CD4-positive, alpha-beta T cell treated with Interleukin-6 for 4 hours (primary cell): Measurements from ENCODE around the gene ARHGEF12.
"Not testable (repeated sequence)": the region's sequence is repeated elsewhere in the genome, so short reads cannot be mapped to it uniquely, and the experiment has no call there.

Source experiments
- DNase-seq: peaks from one replicate; pipeline ENCODE4 v3.0.0-alpha.2; 2020; ENCODE audit warnings: mixed read lengths

ARHGEF12 gene

GRCh38 chr11:120501976-120502755 lies 166.0 kb downstream of the ARHGEF12 start:
- DNase-seq = no peak

DNA sequence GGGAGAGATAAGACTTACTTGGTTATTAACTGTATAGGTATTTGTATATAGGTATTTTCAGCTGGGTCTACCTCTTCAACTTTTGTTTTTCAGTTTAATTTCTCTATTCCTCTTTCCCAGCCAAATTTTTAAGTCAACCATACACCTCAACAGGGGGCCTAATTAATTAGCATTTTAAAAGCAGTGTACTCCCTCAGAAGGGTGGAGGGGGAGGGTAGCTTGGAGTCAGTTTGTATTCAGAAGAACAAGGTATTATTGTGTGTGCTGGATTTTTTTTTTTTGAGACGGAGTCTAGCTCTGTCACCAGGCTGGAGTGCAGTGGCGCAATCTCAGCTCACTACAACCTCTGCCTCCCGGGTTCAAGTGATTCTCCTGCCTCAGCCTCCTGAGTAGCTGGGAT lies 167.3 kb downstream of the ARHGEF12 start:
- not testable (repeated sequence) for DNase-seq

DNA sequence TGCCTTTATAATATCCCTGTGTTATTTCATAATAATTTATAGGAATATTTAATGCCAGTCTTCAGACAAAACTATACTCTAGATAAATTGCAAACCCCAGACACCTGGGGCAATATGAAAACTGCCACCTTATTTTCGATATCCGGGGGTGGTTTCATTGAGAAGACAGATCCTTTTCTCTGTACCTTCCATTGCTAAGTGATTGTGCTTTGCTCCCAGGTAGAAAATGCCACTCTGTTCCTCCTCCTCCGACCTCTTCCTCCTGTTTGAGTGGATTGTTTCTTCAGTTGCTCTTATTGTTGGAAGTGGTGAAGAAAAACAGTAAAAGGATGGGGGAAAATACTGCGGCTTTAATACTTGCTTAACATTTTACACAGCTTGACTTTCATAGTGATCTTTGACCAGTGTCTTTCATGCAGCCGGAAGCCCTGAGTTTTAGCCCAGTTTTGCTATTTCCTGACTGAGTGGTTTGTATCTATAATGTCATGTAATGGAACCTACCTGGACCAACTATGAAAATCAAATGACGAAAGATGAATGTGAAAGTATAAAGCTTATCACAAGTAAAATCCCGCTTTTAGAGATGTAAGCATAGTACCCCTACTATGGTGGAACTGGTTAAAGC lies 169.7 kb downstream of the ARHGEF12 start:
- DNase-seq = no peak

GRCh38 chr11:120509346-120510053 lies 173.3 kb downstream of the ARHGEF12 start:
- no peak for DNase-seq

DNA sequence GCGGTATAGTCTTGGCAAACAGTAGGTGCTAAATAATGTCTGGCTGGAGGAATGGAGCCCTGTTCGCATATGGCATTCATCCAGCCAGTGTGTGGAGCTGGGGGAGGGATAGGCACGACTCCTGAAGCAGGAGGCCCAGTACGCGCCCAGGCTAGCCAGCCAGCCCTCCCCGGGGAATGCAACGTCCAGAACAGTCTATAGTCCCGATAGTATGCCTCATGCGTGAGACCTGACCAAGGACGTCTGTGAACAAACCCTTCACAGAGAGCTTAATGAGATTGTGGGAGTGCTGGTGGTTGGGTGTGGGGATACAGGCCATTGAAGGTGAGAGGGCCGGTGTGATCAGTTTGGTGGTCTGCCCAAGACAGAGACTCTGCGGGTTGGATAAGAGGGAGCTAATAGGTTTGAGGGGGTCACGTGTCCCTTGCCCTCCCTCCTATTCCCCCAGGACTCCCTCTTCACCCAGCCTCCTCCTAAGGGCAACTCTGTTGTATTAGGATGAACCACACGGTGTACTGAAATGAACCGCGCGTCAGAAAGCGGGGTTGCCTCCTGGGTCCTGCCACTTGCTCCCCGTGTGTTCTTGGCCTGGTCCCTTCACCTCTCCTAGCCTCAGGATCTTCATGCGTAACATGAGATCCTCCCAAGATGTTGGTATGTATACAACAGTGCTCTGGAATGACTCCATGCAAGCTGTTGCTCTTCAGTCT lies 174.3 kb downstream of the ARHGEF12 start:
- no peak for DNase-seq

- DNase-seq = peak; percentile 71
Observed at GRCh38 chr11:120511116-120511819, 175.1 kb downstream of the ARHGEF12 start, which contains the start of gene GRIK4. Gene GRIK4, plus strand, starts transcription at chr11:120511748. Its CDS starts 148,571 bp downstream, at chr11:120660319.

DNA sequence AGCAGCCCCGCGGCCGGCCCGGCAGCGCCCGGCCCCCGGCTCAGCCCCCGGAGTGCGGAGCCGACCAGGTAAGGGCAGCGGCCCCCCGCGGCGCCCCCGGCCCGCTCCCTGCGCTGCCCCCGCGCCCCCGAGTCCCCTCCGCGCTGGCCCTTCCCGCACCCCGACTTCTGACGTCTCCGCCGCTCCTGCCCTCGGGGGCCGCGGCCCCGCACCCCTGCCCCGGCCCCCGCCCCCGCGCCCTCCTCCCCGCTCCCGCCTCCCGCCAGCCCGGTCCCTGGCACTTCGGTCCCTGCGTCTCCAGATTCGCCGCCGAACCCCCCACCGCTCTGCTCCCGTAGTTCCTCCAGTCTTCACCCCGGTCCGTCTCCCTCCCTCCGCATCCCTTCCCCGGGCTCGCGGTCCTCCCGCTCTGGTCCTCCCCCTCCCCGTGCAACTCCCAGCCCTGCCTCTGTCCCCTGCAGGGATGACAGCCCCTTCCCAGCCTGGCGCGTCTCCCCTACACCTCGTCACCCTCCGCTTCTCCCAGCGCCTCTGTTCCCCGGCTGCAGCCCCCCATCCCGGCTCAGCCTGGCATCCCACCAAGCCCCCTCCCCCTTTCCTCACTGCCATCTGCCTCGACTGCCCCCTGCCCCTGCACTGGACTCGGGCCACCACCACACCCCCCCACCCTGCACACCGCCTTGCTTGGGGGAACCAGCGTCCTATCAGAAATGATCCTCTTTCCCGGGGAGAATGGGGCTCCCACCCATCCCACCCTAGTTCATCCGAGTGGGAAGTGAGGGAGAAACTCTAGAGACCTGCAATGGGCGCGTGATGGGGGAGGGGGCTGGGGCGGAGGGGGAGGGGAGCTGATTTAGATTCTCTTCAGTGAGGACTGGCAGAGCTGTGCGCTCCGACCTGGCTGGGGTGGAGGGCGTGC lies 175.9 kb downstream of the ARHGEF12 start:
- no peak for DNase-seq

DNA sequence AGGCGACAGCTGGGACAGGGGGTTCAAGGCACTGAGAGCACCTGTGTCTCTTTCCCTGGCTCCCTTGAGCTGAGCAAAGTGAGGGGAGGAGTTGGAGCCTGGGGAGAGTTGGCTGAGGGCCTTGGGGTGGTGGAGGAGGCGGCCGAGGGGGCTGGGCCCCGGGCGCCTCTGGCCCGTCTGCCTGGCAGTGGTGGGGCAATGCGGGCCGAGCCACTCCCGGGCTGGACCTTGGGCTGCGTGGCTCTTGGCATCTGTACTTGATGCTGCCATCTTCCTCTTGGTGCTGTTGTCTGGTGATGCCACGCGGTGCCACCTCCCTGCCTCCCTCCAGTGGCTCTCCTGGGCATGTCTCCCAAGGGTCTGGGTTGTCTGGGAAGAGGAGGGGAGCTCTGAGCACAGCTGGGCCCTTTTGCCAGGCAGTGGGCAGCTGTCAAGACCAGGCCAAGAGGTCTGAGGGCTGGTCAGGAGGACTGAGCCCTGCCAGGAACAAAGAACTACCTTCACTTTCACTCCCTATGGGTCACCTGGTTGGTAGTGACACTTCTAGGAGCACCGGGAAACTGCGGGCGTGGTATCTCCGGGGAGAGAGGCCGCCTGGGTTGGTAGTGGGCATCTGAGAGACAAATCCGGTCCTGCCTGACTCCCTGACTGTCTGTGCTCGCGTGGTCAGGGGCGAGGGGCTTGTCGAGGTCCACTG lies 176.7 kb downstream of the ARHGEF12 start:
- no peak for DNase-seq

- DNase-seq = no peak
Observed at GRCh38 chr11:120513436-120514315, 177.5 kb downstream of the ARHGEF12 start.

GRCh38 chr11:120514541-120515121 lies 178.4 kb downstream of the ARHGEF12 start:
- DNase-seq = no peak

GRCh38 chr11:120515186-120515723 lies 179.0 kb downstream of the ARHGEF12 start:
- DNase-seq = no peak

- DNase-seq = no peak
Observed at GRCh38 chr11:120516461-120517389, 180.5 kb downstream of the ARHGEF12 start.

DNA sequence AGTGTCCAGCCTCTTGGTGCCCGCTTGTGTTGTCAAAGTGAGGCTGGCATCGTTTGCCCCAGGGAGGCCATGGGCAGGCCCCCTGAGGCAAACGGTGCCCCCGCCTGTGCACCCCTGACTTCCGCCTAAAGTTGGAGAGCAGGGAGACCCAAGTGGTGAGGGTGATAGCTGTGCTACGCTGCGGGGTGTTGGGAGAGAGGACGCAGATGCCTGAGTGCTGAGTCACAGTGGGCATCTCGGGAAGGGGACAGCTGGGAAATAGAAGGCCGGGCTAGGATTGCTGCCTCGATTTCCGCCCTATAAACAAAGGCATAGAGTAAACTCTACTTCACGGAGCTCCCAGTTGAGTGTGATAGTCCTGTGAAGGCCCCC lies 181.2 kb downstream of the ARHGEF12 start:
- no peak for DNase-seq

DNA sequence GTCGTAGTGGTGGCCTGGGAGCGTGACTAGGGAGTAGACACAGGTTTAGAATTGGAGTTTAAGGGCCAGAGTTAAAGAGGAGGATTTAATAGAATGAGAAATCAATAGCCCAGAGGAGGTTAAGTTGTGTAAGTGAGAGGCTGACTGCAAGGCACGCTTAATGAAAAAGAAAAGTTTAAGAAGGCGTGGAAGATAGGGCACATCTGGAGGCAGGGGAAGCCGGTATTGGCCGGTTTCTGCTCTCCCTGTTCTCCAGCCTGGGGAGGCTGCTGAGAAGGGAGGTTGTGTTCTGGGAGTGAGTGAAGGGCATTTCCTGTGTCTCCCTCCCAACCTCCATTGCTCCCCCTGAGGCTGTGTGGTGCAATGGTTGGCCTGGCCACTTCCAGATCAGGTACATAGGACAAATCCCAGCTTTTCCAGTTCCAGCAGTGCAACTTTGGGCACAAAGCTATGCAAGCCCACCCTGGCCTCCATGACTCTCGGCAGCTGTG lies 181.6 kb downstream of the ARHGEF12 start:
- DNase-seq = no peak

DNA sequence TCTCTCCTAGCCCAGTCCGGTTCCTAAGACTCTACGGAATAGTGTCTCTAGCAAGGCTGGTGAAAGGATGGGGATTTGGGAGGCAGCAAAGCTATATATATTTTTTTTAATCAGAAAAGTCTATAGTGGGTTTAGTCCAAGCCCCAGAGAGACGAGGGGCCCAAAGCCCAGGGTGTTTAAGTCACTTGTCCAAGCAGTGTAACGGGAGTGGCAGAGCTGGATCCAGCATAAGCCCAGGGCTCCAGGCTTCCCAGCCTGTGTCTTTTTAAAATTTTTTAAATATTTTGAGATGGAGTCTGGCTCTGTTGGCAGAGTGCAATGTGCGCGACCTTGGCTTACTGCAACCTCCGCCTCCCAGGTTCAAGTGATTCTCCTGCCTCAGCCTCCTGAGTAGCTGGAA lies 182.1 kb downstream of the ARHGEF12 start:
- no peak for DNase-seq

DNA sequence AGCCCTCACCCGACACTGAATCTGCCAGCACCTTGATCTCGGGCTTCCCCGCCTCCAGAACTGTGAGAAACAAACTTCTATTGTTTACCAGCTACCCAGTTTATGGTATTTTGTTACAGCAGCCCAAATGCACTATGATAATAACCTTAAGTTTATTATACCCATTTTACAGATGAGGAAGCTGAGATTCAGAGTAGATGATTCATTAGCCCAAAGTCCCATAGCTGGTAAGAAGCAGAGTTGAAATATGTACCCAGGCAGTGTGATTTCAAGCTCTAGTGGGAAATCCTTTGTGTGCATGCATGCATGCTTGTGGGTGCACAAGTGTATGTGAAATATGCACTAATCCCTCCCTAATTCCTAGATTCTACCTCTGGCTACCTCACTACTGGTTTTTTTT lies 183.3 kb downstream of the ARHGEF12 start:
- no peak for DNase-seq

- no peak for DNase-seq
Observed at GRCh38 chr11:120520091-120520822, 184.0 kb downstream of the ARHGEF12 start.
